ENCODE data around the gene PIP5K1B. TPM values are rescaled to one million over a fixed set of nuclear protein-coding genes. Genes with fewer than 3 reads are reported as not detected.
A peak's percentile ranks its signal among the peaks of the same experiment; 100 is the strongest.

The PIP5K1B gene
- total and polyA plus RNA-seq, 10 of the 15 experiments (the other 5 are each of a cell fraction or from before 2014, with no cell fraction given) = 6.8 to 16.3 (median 10.6) TPM

GRCh38 chr9:68779558-68780379, 74.7 kb downstream of the PIP5K1B start (continued):
- TF ChIP-seq PBX3 (IDR thresholded peaks at IDR 0.05; ENCODE audit: insufficient replicate concordance, low read depth, low read length) (no peak), ATF7 (IDR thresholded peaks at IDR 0.05; ENCODE audit: low read depth) (0 out of 2 replicates have a peak, but pooled peaks have one; percentile 24), REST (IDR thresholded peaks at IDR 0.05; ENCODE audit: low read depth, low read length) (no peak), NR2F1 (conservative IDR thresholded peaks at IDR 0.05) (peak; percentile 70), STAT1 (conservative IDR thresholded peaks at IDR 0.05) (peak; percentile 93), EED (IDR thresholded peaks at IDR 0.05; ENCODE audit: low read depth) (peak; percentile 33; the same call in 1 of the 2 replicates), YY1 (IDR thresholded peaks at IDR 0.05; ENCODE audit: low read depth, low read length) (peak; percentile 36; the same call in 1 of the 2 replicates), SIX5 (IDR thresholded peaks at IDR 0.05; ENCODE audit: low read depth, low read length, severe bottlenecking) (peak; percentile 47), ZNF274 (IDR thresholded peaks at IDR 0.05; ENCODE audit: insufficient read depth, insufficient read length) (no peak), MLLT1 (IDR thresholded peaks at IDR 0.05) (0 out of 2 replicates have a peak, but pooled peaks have one; percentile 27), BACH1 (IDR thresholded peaks at IDR 0.05; ENCODE audit: borderline replicate concordance) (peak; percentile 76), SUZ12 (IDR thresholded peaks at IDR 0.05; ENCODE audit: unreplicated experiment) (no peak), RB1 (IDR thresholded peaks at IDR 0.05; ENCODE audit: borderline replicate concordance) (peak; percentile 64; the same call in 1 of the 2 replicates), MYC (IDR thresholded peaks at IDR 0.05; ENCODE audit: insufficient read depth, insufficient read length, insufficient replicate concordance, low read length, severe bottlenecking) (no peak), RCOR1 (conservative IDR thresholded peaks at IDR 0.05; ENCODE audit: low read depth, low read length) (0 out of 2 replicates have a peak, but pooled peaks have one; percentile 67), ZNF622 (IDR thresholded peaks at IDR 0.05) (no peak), CHD2 (IDR thresholded peaks at IDR 0.05; ENCODE audit: borderline replicate concordance, low read depth, low read length) (peak; percentile 95), ZNF687 (IDR thresholded peaks at IDR 0.05) (peak; percentile 74), MTA2 (IDR thresholded peaks at IDR 0.05; ENCODE audit: low read depth) (no peak)
